Thyroid gland (tissue), 4 donors: ENCODE measurements around the gene SPANXN4. TPM values are rescaled to one million over a fixed set of nuclear protein-coding genes. Genes with fewer than 3 reads are reported as not detected.

Experiments
- DNase-seq, 2 donors: peaks; one replicate each; pipeline ENCODE4 v3.0.0-alpha.2; 2019
- H3K27ac ChIP-seq, 3 donors: fragments of 200-600 bp; sonication (generic); 1 replicate in 2 of 3; 2 replicates in 1 of 3; pipeline ENCODE4 v1.5.1; 2016 to 2019; ENCODE audit warnings: mild to moderate bottlenecking in 1 of 3, moderate library complexity in 1 of 3
- H3K27me3 ChIP-seq: fragments of 200-600 bp; sonication (generic); one replicate; pipeline ENCODE4 v1.5.1; 2019
- H3K36me3 ChIP-seq, 2 donors: fragments of 200-600 bp; sonication (generic); one replicate each; pipeline ENCODE4 v1.5.1; 2016 to 2019
- H3K4me1 ChIP-seq, 2 donors: fragments of 200-600 bp; sonication (generic); one replicate each; pipeline ENCODE4 v1.5.1; 2017 to 2019
- H3K4me3 ChIP-seq, 3 donors: fragments of 200-600 bp; sonication (generic); replicated peaks in 1 of 3; 1 replicate in 2 of 3; 2 replicates in 1 of 3; pipeline ENCODE4 v1.5.1; 2016; ENCODE audit warnings: mild to moderate bottlenecking in 1 of 3
- H3K9me3 ChIP-seq: fragments of 200-600 bp; sonication (generic); one replicate; pipeline ENCODE4 v1.5.1; 2017
- POLR2A ChIP-seq, 2 donors: fragments of 450-650 bp; IDR thresholded peaks; one replicate each; pipeline ENCODE4 v1.6.1; 2017; ENCODE audit warnings: antibody characterized with exemption in 2 of 2, mild to moderate bottlenecking in 2 of 2, moderate library complexity in 1 of 2
- WGBS, 2 donors: methylation state at CpG; one replicate each; pipeline ENCODE4 v1.1.5; 2017; 5-methylcytosine and 5-hydroxymethylcytosine counted together
- intact Hi-C: fragments of 100-400 bp; cut with DNase I; formaldehyde crosslinking; loops from one replicate; pipeline ENCODE4 v1.15.1; 2023
- total RNA-seq, 4 donors: library from RNA; depleted of rRNA; stranded (reverse); fragments of >200 nt; gene quantifications; one replicate each; pipeline ENCODE4 v1.2.3, GENCODE V29; 2016
- TF ChIP-seq, protein P1 (sequence below), 6 experiments: fragments of 200-600 bp in 3 of 6; fragments of 450-650 bp in 3 of 6; sonication (generic) in 3 of 6; IDR thresholded peaks; one replicate each; pipeline ENCODE4 v1.5.1; 2016 to 2019; ENCODE audit warnings: antibody characterized with exemption in 6 of 6, mild to moderate bottlenecking in 2 of 6, inconsistent platforms in 1 of 6, moderate library complexity in 1 of 6

Gene SPANXN4
- total RNA-seq, 4 donors from 2014 or later = not detected

DNA sequence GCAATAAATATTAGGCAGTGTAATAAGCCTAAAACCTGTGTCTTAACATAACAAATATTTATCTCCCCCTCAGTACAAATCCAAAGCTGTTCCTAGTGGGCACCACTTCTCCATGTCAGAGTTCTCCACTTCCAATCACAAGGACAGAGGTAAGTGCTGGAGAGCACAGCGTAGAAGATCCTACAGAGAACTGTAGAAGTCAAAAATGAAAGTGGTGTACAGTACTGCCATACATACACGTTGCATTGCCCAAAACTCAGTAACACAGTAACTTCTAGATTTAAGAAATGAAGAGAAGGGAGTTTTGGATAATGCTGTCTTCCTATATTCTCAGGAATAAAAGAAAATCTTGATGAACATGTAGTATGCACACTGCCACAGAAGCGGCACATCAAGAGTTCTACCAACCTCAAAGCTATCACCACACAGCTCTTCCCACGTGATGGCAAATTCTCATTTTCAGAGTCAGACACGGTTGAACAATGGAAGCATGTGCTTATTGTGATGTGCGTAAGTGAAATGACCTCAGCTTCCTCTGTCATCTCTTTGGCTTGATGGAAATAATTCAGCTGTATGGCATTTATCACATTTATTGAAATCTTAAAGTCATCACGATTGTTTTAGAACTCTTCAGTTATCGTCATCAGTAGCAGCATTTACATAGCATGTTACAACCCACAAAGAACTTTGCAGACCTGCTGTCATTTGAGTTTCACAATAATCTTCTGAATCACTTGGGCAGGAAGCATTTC lies 27.1 kb upstream of the SPANXN4 start:
- no peaks in the 10 kb centered on the region for H3K9me3 ChIP-seq
- no peak for DNase-seq
- no peak for TF ChIP-seq POLR2A (IDR thresholded peaks at IDR 0.05)
- TF ChIP-seq, protein P1, sequence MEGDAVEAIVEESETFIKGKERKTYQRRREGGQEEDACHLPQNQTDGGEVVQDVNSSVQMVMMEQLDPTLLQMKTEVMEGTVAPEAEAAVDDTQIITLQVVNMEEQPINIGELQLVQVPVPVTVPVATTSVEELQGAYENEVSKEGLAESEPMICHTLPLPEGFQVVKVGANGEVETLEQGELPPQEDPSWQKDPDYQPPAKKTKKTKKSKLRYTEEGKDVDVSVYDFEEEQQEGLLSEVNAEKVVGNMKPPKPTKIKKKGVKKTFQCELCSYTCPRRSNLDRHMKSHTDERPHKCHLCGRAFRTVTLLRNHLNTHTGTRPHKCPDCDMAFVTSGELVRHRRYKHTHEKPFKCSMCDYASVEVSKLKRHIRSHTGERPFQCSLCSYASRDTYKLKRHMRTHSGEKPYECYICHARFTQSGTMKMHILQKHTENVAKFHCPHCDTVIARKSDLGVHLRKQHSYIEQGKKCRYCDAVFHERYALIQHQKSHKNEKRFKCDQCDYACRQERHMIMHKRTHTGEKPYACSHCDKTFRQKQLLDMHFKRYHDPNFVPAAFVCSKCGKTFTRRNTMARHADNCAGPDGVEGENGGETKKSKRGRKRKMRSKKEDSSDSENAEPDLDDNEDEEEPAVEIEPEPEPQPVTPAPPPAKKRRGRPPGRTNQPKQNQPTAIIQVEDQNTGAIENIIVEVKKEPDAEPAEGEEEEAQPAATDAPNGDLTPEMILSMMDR (IDR thresholded peaks at IDR 0.05) = no peak
- intact Hi-C loops = no loop called here
- H3K36me3 ChIP-seq = no peaks in the 10 kb centered on the region
- H3K4me1 ChIP-seq = no peaks in the 10 kb centered on the region
- H3K4me3 ChIP-seq = no peak overlapping the region
- 83 to 87% methylated on average over 8 of the region's 8 CpGs for WGBS, 2 donors
- H3K27me3 ChIP-seq = no peaks in the 10 kb centered on the region
- H3K27ac ChIP-seq = no peak overlapping the region

DNA sequence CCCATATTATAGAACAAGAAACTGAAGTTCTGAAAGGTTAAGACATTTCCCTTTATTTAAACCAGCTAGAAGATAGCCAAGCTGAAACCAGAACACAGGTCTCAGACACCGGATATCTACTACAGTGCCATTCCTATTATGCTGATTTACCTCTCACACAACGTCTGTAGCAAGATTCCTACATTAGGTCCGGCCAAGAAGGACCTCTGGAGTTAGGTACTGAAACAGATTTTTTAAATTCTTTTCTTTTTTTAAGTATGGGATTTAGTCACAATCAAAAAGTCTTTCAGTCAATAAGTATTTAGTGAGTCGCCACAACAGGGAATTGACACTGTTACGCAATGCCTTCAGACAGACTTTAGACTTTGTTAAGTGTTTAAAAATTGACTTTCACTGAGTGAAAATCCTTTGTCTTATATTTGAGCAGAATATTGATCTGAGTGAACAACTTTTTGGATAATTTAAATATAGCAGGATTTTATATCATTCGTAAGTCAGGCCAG lies 26.5 kb upstream of the SPANXN4 start:
- Histone ChIP-seq H3K27ac (no peak overlapping the region), H3K9me3 (no peaks in the 10 kb centered on the region), H3K36me3 (no peaks in the 10 kb centered on the region), H3K4me1 (no peaks in the 10 kb centered on the region), H3K27me3 (no peaks in the 10 kb centered on the region), H3K4me3 (no peak overlapping the region)
- DNase-seq = no peak
- 81 to 86% methylated on average over 6 of the region's 6 CpGs for WGBS, 2 donors
- TF ChIP-seq, protein P1 (IDR thresholded peaks at IDR 0.05) = no peak
- TF ChIP-seq POLR2A (IDR thresholded peaks at IDR 0.05) = no peak
- intact Hi-C loops = no loop called here

DNA sequence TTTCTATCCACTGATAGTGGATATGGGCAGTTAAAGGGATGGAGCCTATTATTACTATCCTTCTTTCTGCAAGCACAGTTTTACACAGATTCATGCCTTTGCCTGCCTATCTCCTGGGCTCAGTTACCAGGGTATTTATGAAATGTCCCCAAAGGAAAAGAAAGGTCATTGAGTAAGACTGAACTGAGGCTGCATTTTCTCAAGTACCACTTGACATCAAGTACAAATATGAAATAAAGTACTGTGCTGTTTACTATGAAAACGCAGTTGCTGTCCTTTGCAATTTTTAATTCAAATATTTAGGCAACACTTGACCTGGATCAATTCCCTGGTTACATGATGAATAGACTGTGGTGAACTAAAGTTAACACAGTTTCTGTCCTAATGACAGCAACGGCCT lies 23.5 kb upstream of the SPANXN4 start:
- H3K4me1 ChIP-seq = no peaks in the 10 kb centered on the region
- 61 to 72% methylated on average over 2 of the region's 2 CpGs for WGBS, 2 donors
- intact Hi-C loops = no loop called here
- no peak for TF ChIP-seq POLR2A (IDR thresholded peaks at IDR 0.05)
- TF ChIP-seq, protein P1 (IDR thresholded peaks at IDR 0.05) = no peak
- H3K9me3 ChIP-seq = no peaks in the 10 kb centered on the region
- H3K36me3 ChIP-seq = no peaks in the 10 kb centered on the region
- DNase-seq = no peak
- no peak overlapping the region for H3K4me3 ChIP-seq
- H3K27ac ChIP-seq = no peak overlapping the region
- no peaks in the 10 kb centered on the region for H3K27me3 ChIP-seq

DNA sequence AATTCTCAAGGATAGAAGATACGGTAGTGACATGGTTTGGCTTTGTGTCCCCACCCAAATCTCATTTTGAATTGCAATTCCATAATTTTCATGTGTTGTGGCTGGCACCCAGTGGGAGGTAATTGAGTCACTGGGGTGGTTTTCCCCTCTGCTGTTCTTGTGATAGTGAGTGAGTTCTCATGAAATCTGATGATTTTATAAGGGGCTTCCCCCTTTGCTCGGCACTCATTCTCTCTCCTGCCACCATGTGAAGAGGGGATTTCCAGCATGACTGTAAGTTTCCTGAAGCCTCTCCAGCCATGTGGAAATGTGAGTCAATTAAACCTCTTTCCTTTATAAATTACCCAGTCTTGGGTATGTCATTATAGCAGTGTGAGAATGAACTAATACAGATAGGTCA lies 8.5 kb upstream of the SPANXN4 start:
- no peak for DNase-seq
- TF ChIP-seq POLR2A (IDR thresholded peaks at IDR 0.05) = no peak
- TF ChIP-seq, protein P1 (IDR thresholded peaks at IDR 0.05) = no peak
- 80 to 83% methylated on average over 2 of the region's 2 CpGs for WGBS, 2 donors
- Histone ChIP-seq H3K36me3 (no peaks in the 10 kb centered on the region), H3K9me3 (no peaks in the 10 kb centered on the region), H3K4me3 (no peak overlapping the region), H3K27me3 (no peaks in the 10 kb centered on the region), H3K27ac (no peak overlapping the region), H3K4me1 (no peaks in the 10 kb centered on the region)
- intact Hi-C loops = no loop called here

DNA sequence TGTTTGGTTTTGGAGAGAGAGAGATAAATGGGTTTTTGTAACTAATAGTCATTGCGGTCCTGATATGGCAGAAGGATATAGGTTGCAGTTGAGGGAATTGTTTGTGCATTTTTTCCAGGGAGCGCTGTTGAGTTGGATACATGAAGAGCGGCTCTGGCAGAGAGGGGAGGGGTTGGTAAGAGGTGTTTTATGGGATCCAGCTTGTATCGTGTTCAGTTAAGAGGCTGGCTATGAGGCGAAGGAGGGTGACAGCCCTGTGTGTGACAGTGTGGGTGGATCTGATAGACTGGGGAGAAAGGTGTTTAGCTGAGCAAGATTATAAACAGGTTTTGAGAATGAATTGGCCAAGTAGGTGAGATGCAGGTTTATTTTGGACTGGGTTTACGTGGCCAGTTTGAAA lies 1.5 kb downstream of the SPANXN4 start:
- Histone ChIP-seq H3K27me3 (no peaks in the 10 kb centered on the region), H3K27ac (no peak overlapping the region), H3K4me1 (no peaks in the 10 kb centered on the region), H3K36me3 (no peaks in the 10 kb centered on the region), H3K9me3 (no peaks in the 10 kb centered on the region), H3K4me3 (no peak overlapping the region)
- no peak for DNase-seq
- 75 to 77% methylated on average over 6 of the region's 6 CpGs for WGBS, 2 donors
- intact Hi-C loops = no loop called here
- no peak for TF ChIP-seq POLR2A (IDR thresholded peaks at IDR 0.05)
- TF ChIP-seq, protein P1 (IDR thresholded peaks at IDR 0.05) = no peak
